ENCODE data around the gene CNBP. TPM values are rescaled to one million over a fixed set of nuclear protein-coding genes. Genes with fewer than 3 reads are reported as not detected.
"Not testable (repeated sequence)": the region's sequence is repeated elsewhere in the genome, so short reads cannot be mapped to it uniquely, and the experiment has no call there.

CNBP gene
- total and polyA plus RNA-seq, 10 of the 15 experiments (the other 5 are each of a cell fraction or from before 2014, with no cell fraction given), result 300 to 719 (median 439) TPM

GRCh38 chr3:129224387-129224786 lies 40.7 kb upstream of the CNBP start:
- not testable (repeated sequence) for FAIRE-seq

GRCh38 chr3:129218742-129219141 lies 35.0 kb upstream of the CNBP start:
- TF ChIP-seq RELB (IDR thresholded peaks at IDR 0.05; ENCODE audit: low read depth) (no peak), PKNOX1 (IDR thresholded peaks at IDR 0.05) (no peak), DPF2 (IDR thresholded peaks at IDR 0.05) (no peak)
- Histone ChIP-seq H3K4me1 (ENCODE audit: control insufficient read depth, insufficient read depth, low read length) (no peaks in the 10 kb centered on the region), H3K36me3 (ENCODE audit: control insufficient read depth in 2 of 2, insufficient read depth in 2 of 2, low read length in 1 of 2) (no peaks in the 10 kb centered on the region), H3K4me3 (no peak overlapping the region), H3K4me2 (ENCODE audit: control insufficient read depth, insufficient read depth) (no peak overlapping the region), H4K20me1 (ENCODE audit: control insufficient read depth, insufficient read depth) (no peaks in the 10 kb centered on the region), H3K9me3 (replicated peaks; ENCODE audit: control insufficient read depth, insufficient read depth, low read length) (no peaks in the 10 kb centered on the region), H3K27ac (ENCODE audit: control insufficient read depth, insufficient read depth) (no peak overlapping the region), H2AFZ (ENCODE audit: control insufficient read depth, low read depth, low read length) (no peak overlapping the region), H3K79me2 (ENCODE audit: control insufficient read depth, insufficient read depth, low read length) (no peaks in the 10 kb centered on the region), H3K27me3 (replicated peaks in 1 of 2; ENCODE audit: control insufficient read depth in 2 of 2, insufficient read depth in 2 of 2, low read length in 1 of 2) (no peaks in the 10 kb centered on the region), H3K9ac (ENCODE audit: control insufficient read depth, insufficient read depth, low read length) (no peak overlapping the region)
- intact Hi-C loops (cut with micrococcal nuclease; ENCODE audit: unreplicated experiment), result no loop called here
- DNase-seq (ENCODE audit: low read depth, low spot score) (no peak), FAIRE-seq (no peak), ATAC-seq (no peak)
- ChIA-PET RAD21 (ENCODE audit: unreplicated experiment) (no interaction called here), CTCF (no interaction called here), POLR2A (no interaction called here), SMC1A (ENCODE audit: uncharacterized antibody, unreplicated experiment) (interaction anchor here (0.6 kb wide), 1 partner anchor 1280 kb away, joined by 4 read pairs; no protein-coding TSS in a partner anchor)
- WGBS (ENCODE audit: insufficient coverage, insufficient replicate concordance, low lambda C conversion rate, missing lambda C conversion rate), result no CpG with 5 or more reads among the region's 2 CpGs
- in situ Hi-C loops (cut with MboI), result no loop called here
- no TSS peak for BruUV-seq (replicated peaks)

More at GRCh38 chr3:129224387-129224786, 40.7 kb upstream of the CNBP start:
- H3K36me3 ChIP-seq (ENCODE audit: control insufficient read depth in 2 of 2, insufficient read depth in 2 of 2, low read length in 1 of 2); in situ Hi-C loops (cut with MboI); H3K4me2 ChIP-seq (ENCODE audit: control insufficient read depth, insufficient read depth); H3K27ac ChIP-seq (ENCODE audit: control insufficient read depth, insufficient read depth); H3K9me3 ChIP-seq (replicated peaks; ENCODE audit: control insufficient read depth, insufficient read depth, low read length); H3K79me2 ChIP-seq (ENCODE audit: control insufficient read depth, insufficient read depth, low read length); H3K9ac ChIP-seq (ENCODE audit: control insufficient read depth, insufficient read depth, low read length); H4K20me1 ChIP-seq (ENCODE audit: control insufficient read depth, insufficient read depth); H3K27me3 ChIP-seq (replicated peaks in 1 of 2; ENCODE audit: control insufficient read depth in 2 of 2, insufficient read depth in 2 of 2, low read length in 1 of 2); ATAC-seq; BruUV-seq (replicated peaks); intact Hi-C loops (cut with micrococcal nuclease; ENCODE audit: unreplicated experiment); H3K4me1 ChIP-seq (ENCODE audit: control insufficient read depth, insufficient read depth, low read length); H3K4me3 ChIP-seq; DNase-seq (ENCODE audit: low read depth, low spot score); H2AFZ ChIP-seq (ENCODE audit: control insufficient read depth, low read depth, low read length): not testable (repeated sequence)
- POLR2A ChIA-PET, result interaction anchor here (0.6 to 0.8 kb wide), 7 partner anchors 9 to 852 kb away, joined by 3 to 6 read pairs (median 3); no protein-coding TSS in a partner anchor
- RAD21 ChIA-PET (ENCODE audit: unreplicated experiment), result interaction anchor here (0.7 to 2.0 kb wide), 6 partner anchors 10 to 254 kb away, joined by 3 to 8 read pairs (median 4); a partner anchor contains a TSS
- CTCF ChIA-PET, result interaction anchor here (0.6 to 4.5 kb wide), 4 partner anchors 21 to 1575 kb away, joined by 3 to 29 read pairs (median 6); partner anchors contain the start of gene COPG1
- SMC1A ChIA-PET (ENCODE audit: uncharacterized antibody, unreplicated experiment), result interaction anchor here (0.6 to 1.7 kb wide), 9 partner anchors 13 to 173 kb away, joined by 3 to 6 read pairs (median 4); no protein-coding TSS in a partner anchor
- 100% methylated on average over 1 of the region's 1 CpG for WGBS (ENCODE audit: insufficient coverage, insufficient replicate concordance, low lambda C conversion rate, missing lambda C conversion rate)

All from GM12878 (cell line).